Measurements from ENCODE around the gene SLC6A3.
"Not testable (repeated sequence)": the region's sequence is repeated elsewhere in the genome, so short reads cannot be mapped to it uniquely, and the experiment has no call there.

The SLC6A3 gene

GRCh38 chr5:1463326-1464095 lies 18.3 kb upstream of the SLC6A3 start:
- DNase-seq = no peak

- no peak for DNase-seq
These were observed 17.1 kb upstream of the SLC6A3 start for GRCh38 chr5:1462358-1462757.

GRCh38 chr5:1461396-1461795 lies 16.2 kb upstream of the SLC6A3 start:
- no peak for DNase-seq

- no peak for DNase-seq
These were observed 14.9 kb upstream of the SLC6A3 start for GRCh38 chr5:1460054-1460682.

- not testable (repeated sequence) for DNase-seq
These were observed 14.2 kb upstream of the SLC6A3 start for GRCh38 chr5:1459435-1459834.

- DNase-seq = not testable (repeated sequence)
These were observed 11.1 kb upstream of the SLC6A3 start for GRCh38 chr5:1456110-1456881.

GRCh38 chr5:1453613-1454012 lies 8.4 kb upstream of the SLC6A3 start:
- DNase-seq = no peak

- no peak for DNase-seq
These were observed 3.9 kb upstream of the SLC6A3 start for GRCh38 chr5:1449081-1449630.

GRCh38 chr5:1448511-1449011 lies 3.3 kb upstream of the SLC6A3 start:
- no peak for DNase-seq

GRCh38 chr5:1447671-1448361 lies 2.6 kb upstream of the SLC6A3 start:
- DNase-seq = no peak

GRCh38 chr5:1446602-1447343 lies 1.5 kb upstream of the SLC6A3 start:
- DNase-seq = no peak

- DNase-seq = no peak
These were observed 705 bp upstream of the SLC6A3 start for GRCh38 chr5:1445689-1446601.

GRCh38 chr5:1444361-1445189 lies 665 bp downstream of the SLC6A3 start:
- no peak for DNase-seq

- DNase-seq = no peak
These were observed 1.3 kb downstream of the SLC6A3 start for GRCh38 chr5:1443991-1444360.

GRCh38 chr5:1443171-1443570 lies 2.1 kb downstream of the SLC6A3 start:
- DNase-seq = no peak

- DNase-seq = no peak
These were observed 2.8 kb downstream of the SLC6A3 start for GRCh38 chr5:1442222-1443145.

GRCh38 chr5:1441166-1441865 lies 3.9 kb downstream of the SLC6A3 start:
- DNase-seq = no peak

- DNase-seq = no peak
These were observed 5.1 kb downstream of the SLC6A3 start for GRCh38 chr5:1440098-1440493.
